HG02852 (cell line): ENCODE measurements around the gene EIF6.

Experiments used
- ATAC-seq: cut with Tn5 transposase; IDR thresholded peaks from one replicate; pipeline ENCODE4 v1.9.1; 2021; ENCODE audit warnings: mild to moderate bottlenecking, moderate library complexity; ENCODE audit not compliant: unreplicated experiment

Gene EIF6

GRCh38 chr20:35295674-35296073, 11.1 kb upstream of the EIF6 start:
- ATAC-seq = no peak

GRCh38 chr20:35295058-35295457, 10.5 kb upstream of the EIF6 start:
- no peak for ATAC-seq

- no peak for ATAC-seq
Measured at GRCh38 chr20:35294293-35294685, 9.7 kb upstream of the EIF6 start.

GRCh38 chr20:35293303-35294292, 9.0 kb upstream of the EIF6 start:
- ATAC-seq = no peak

- ATAC-seq = no peak
Measured at GRCh38 chr20:35292504-35293285, 8.1 kb upstream of the EIF6 start.

GRCh38 chr20:35291654-35292503, 7.3 kb upstream of the EIF6 start, which contains the start of gene FAM83C:
FAM83C (minus strand) TSS chr20:35292425; CDS start chr20:35292304, 121 bp downstream.
- no peak for ATAC-seq

- no peak for ATAC-seq
Measured at GRCh38 chr20:35290887-35291417, 6.4 kb upstream of the EIF6 start.

- no peak for ATAC-seq
Measured at GRCh38 chr20:35290186-35290886, 5.8 kb upstream of the EIF6 start.

GRCh38 chr20:35288325-35289060, 3.9 kb upstream of the EIF6 start:
- no peak for ATAC-seq

GRCh38 chr20:35287509-35288324, 3.1 kb upstream of the EIF6 start:
- ATAC-seq = no peak

GRCh38 chr20:35286899-35287508, 2.4 kb upstream of the EIF6 start:
- ATAC-seq = no peak

GRCh38 chr20:35286077-35286898, 1.7 kb upstream of the EIF6 start:
- no peak for ATAC-seq

GRCh38 chr20:35285806-35286076, 1.2 kb upstream of the EIF6 start:
- ATAC-seq = no peak

- no peak for ATAC-seq
Measured at GRCh38 chr20:35284992-35285805, 627 bp upstream of the EIF6 start.

- peak; percentile 20 for ATAC-seq
Measured at GRCh38 chr20:35283441-35284266, 918 bp downstream of the EIF6 start.
